Parathyroid adenoma (tissue), 2 donors: ENCODE measurements around the gene HSPA1A.

Experiments
- H2AFZ ChIP-seq: fragments of 300-600 bp; sonication (generic); one replicate; pipeline ENCODE4 v1.7.0; 2017; ENCODE audit warnings: antibody characterized with exemption, mild to moderate bottlenecking
- H3K27ac ChIP-seq: fragments of 300-600 bp; sonication (generic); one replicate; pipeline ENCODE4 v1.7.0; 2017
- H3K27me3 ChIP-seq: fragments of 300-600 bp; sonication (generic); one replicate; pipeline ENCODE4 v1.7.0; 2017; ENCODE audit warnings: low read length; ENCODE audit not compliant: control insufficient read depth, insufficient read depth
- H3K36me3 ChIP-seq: fragments of 300-600 bp; sonication (generic); one replicate; pipeline ENCODE4 v1.7.0; 2017; ENCODE audit warnings: low read length; ENCODE audit not compliant: control insufficient read depth, insufficient read depth
- H3K4me1 ChIP-seq: fragments of 300-600 bp; sonication (generic); one replicate; pipeline ENCODE4 v1.7.0; 2017; ENCODE audit warnings: control low read depth
- H3K4me2 ChIP-seq: fragments of 300-600 bp; sonication (generic); one replicate; pipeline ENCODE4 v1.7.0; 2017; ENCODE audit warnings: low read length
- H3K4me3 ChIP-seq: fragments of 300-600 bp; sonication (generic); one replicate; pipeline ENCODE4 v1.7.0; 2017; ENCODE audit warnings: low read depth, low read length
- H3K79me2 ChIP-seq: fragments of 300-600 bp; sonication (generic); one replicate; pipeline ENCODE4 v1.7.0; 2017; ENCODE audit warnings: control low read depth
- H3K9ac ChIP-seq: fragments of 300-600 bp; sonication (generic); one replicate; pipeline ENCODE4 v1.7.0; 2017; ENCODE audit warnings: mild to moderate bottlenecking
- H3K9me3 ChIP-seq: fragments of 300-600 bp; sonication (generic); one replicate; pipeline ENCODE4 v1.7.0; 2017; ENCODE audit warnings: low read length; ENCODE audit not compliant: control insufficient read depth
- TF ChIP-seq, protein P1 (sequence below): fragments of 300-600 bp; sonication (generic); IDR thresholded peaks from one replicate; pipeline ENCODE4 v1.7.0; 2017; ENCODE audit warnings: antibody characterized with exemption, mild to moderate bottlenecking
- donor health status: primary hyperparathyroidism.

Gene HSPA1A

DNA sequence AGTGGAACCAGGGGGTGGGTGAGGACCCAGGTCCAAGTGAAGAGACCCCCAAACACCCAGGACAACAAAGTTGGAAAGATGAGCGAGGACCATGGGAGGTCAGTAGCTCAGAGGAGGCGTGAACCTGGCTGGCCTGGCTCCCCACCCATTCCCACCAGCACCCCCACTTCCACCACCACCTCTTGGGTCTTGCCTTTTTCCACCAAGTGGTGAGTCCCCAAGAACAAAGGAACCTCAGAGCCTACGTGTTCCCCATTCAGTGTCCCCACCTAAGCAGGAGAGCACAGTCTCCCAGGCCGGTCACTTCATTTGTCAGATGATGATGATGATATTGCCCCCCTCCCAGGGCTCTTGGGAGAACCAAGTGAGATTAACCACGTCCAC, 37.7 kb upstream of the HSPA1A start:
- Histone ChIP-seq H3K27me3 (no peaks in the 10 kb centered on the region), H3K4me2 (no peak overlapping the region), H3K4me1 (peaks cover 13% of the 10 kb centered on the region), H3K27ac (no peak overlapping the region), H2AFZ (no peak overlapping the region), H3K9ac (no peak overlapping the region), H3K79me2 (peaks cover 2% of the 10 kb centered on the region), H3K36me3 (no peaks in the 10 kb centered on the region), H3K9me3 (no peaks in the 10 kb centered on the region), H3K4me3 (no peak overlapping the region)
- TF ChIP-seq, protein P1, sequence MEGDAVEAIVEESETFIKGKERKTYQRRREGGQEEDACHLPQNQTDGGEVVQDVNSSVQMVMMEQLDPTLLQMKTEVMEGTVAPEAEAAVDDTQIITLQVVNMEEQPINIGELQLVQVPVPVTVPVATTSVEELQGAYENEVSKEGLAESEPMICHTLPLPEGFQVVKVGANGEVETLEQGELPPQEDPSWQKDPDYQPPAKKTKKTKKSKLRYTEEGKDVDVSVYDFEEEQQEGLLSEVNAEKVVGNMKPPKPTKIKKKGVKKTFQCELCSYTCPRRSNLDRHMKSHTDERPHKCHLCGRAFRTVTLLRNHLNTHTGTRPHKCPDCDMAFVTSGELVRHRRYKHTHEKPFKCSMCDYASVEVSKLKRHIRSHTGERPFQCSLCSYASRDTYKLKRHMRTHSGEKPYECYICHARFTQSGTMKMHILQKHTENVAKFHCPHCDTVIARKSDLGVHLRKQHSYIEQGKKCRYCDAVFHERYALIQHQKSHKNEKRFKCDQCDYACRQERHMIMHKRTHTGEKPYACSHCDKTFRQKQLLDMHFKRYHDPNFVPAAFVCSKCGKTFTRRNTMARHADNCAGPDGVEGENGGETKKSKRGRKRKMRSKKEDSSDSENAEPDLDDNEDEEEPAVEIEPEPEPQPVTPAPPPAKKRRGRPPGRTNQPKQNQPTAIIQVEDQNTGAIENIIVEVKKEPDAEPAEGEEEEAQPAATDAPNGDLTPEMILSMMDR: no peak

DNA sequence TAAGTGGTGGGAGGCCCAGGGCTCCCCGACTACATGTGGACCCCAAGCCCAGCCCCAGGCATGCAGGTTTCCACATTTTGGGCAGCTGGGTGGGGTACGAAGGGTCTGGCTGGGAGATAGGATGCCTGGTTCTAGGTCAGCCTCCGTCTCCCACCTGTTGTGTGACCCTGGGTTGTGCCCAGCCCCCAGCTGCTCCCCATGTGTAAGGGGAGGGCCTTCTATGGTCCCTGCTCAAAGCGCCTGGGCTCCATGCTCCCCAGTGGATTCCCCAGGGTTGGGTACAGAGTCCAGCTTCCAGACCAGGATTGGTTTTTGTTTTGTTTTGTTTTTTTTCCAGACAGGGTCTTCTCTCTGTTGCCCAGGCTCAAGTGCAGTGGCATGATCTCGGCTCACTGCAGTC, 37.1 kb upstream of the HSPA1A start:
- Histone ChIP-seq H3K4me2 (no peak overlapping the region), H3K79me2 (peaks cover 2% of the 10 kb centered on the region), H3K4me1 (peaks cover 13% of the 10 kb centered on the region), H3K27me3 (no peaks in the 10 kb centered on the region), H3K4me3 (no peak overlapping the region), H3K27ac (no peak overlapping the region), H3K9ac (no peak overlapping the region), H3K36me3 (no peaks in the 10 kb centered on the region), H3K9me3 (no peaks in the 10 kb centered on the region), H2AFZ (no peak overlapping the region)
- TF ChIP-seq, protein P1: no peak

DNA sequence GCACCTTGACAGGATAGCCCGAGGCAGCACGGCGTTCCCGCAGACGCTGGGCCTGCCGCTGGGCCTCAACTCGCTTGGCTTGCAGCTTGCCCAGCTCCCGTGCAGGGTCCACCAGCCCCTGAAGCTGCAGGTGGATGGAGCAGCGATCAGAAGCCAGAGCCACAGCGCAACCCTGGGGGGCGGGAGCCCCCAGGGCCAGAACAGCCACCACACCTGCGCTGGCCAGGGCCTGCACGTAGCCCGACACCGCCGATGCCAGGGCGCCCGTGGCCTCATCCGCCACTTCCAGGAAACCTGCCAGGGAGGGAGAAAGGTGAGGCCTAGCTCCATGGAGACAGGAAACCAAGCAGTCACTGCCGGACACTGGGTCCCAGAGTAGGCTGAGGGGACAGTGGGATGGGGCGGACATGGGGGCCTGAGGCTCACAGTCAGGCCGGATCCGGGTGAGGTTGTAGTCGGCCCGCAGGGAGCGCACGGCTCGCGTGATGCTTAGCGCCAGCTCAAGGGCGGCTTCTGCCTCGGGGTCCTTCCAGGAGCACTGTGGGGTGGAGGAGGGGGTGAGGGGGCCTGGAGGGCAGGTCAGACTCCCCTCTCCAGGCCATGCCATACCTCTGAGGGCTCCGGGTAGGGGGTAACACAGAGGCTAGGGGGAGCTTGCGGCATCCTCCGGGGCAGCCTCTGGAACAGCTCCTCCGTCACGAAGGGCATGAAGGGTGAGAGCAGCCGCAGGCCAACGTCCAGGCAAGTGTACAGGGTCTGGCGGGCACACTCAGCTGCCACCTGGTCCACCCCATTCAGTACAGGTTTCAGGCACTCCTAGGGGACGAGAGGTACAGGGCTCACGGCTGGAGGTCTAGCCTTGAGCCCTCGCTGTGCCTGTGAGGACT, 36.1 kb upstream of the HSPA1A start:
- H2AFZ ChIP-seq: no peak overlapping the region
- H3K36me3 ChIP-seq: no peaks in the 10 kb centered on the region
- H3K4me1 ChIP-seq: peaks cover 13% of the 10 kb centered on the region
- TF ChIP-seq, protein P1: no peak
- no peaks in the 10 kb centered on the region for H3K79me2 ChIP-seq
- H3K27me3 ChIP-seq: no peaks in the 10 kb centered on the region
- no peak overlapping the region for H3K4me3 ChIP-seq
- H3K9me3 ChIP-seq: no peaks in the 10 kb centered on the region
- no peak overlapping the region for H3K27ac ChIP-seq
- no peak overlapping the region for H3K4me2 ChIP-seq
- no peak overlapping the region for H3K9ac ChIP-seq

DNA sequence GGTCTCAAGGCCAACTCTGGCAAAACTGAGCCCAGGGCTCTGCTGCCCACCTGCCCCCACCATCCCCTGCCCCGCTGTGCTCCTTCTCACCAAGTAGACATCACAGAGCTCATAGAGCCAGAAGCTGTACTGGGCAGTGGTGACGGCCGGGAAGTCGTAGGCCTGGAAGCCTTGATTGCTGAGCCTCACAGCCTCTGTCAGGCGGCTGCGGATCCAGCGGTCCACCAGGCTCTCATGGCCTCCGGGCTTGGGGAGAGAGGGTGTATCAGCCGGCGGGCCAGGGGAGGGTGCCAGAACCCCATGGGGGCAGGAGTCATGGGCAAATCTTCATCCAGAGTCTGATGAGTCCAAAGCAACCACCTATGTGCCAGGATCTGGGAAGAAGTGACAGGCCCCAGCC, 35.4 kb upstream of the HSPA1A start:
- Histone ChIP-seq H3K9me3 (no peaks in the 10 kb centered on the region), H3K27me3 (no peaks in the 10 kb centered on the region), H3K79me2 (peaks cover 3% of the 10 kb centered on the region), H3K36me3 (no peaks in the 10 kb centered on the region), H2AFZ (no peak overlapping the region), H3K27ac (no peak overlapping the region), H3K4me2 (no peak overlapping the region), H3K4me3 (no peak overlapping the region), H3K4me1 (peaks cover 13% of the 10 kb centered on the region), H3K9ac (no peak overlapping the region)
- TF ChIP-seq, protein P1: no peak
